IPS-NIHi7 (cell line): ENCODE measurements around the gene ACVR1.
"Not testable (repeated sequence)": the region's sequence is repeated elsewhere in the genome, so short reads cannot be mapped to it uniquely, and the experiment has no call there.

ENCODE experiments used
- DNase-seq: peaks from one replicate; pipeline ENCODE4 v3.0.0; 2012; ENCODE audit warnings: mixed read lengths; ENCODE audit errors: extremely low spot score

ACVR1 gene

GRCh38 chr2:157720504-157720903, 155.6 kb downstream of the ACVR1 start:
- DNase-seq, result no peak

GRCh38 chr2:157704653-157705052, 171.5 kb downstream of the ACVR1 start:
- not testable (repeated sequence) for DNase-seq

DNA sequence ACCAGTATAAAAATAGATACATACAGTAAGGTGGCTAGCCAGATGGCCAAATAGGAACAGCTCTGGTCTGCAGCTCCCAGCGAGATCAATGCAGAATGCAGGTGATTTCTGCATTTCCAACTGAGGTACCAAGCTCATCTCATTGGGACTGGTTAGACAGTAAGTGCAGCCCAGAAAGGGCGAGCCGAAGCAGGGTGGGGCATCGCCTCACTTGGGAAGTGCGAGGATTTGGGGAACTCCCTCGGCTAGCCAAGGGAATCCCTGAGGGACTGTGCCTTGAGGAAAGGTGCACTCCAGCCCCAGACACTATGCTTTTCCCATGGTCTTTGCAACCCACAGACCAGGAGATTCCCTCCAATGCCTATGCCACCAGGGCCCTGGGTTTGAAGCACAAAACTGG, 172.0 kb downstream of the ACVR1 start:
- not testable (repeated sequence) for DNase-seq

DNA sequence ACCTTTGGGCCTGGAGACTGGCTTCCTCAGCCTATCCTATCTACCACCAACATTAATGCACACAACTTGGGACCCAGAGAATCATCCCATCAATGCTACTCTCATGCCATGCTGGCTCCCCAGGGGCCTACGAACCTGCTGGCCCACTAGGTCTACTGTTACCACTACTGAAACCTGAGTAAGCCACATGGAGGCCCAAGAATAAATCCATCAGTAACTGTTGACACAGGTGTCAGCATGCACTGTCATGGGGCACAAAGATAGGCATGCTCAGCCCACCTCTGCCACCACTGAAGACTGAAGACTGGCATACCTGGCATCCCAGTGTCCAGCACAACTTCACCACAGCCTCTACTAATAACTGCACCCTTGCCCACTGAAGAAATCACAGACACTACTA, 176.3 kb downstream of the ACVR1 start:
- DNase-seq, result no peak

- DNase-seq, result no peak
Measured at GRCh38 chr2:157699009-157699408, 177.1 kb downstream of the ACVR1 start.

GRCh38 chr2:157698430-157698829, 177.7 kb downstream of the ACVR1 start:
- DNase-seq, result no peak

- DNase-seq, result no peak
Measured at GRCh38 chr2:157696036-157696435, 180.1 kb downstream of the ACVR1 start.

- DNase-seq, result no peak
Measured at GRCh38 chr2:157692768-157693167, 183.4 kb downstream of the ACVR1 start.

DNA sequence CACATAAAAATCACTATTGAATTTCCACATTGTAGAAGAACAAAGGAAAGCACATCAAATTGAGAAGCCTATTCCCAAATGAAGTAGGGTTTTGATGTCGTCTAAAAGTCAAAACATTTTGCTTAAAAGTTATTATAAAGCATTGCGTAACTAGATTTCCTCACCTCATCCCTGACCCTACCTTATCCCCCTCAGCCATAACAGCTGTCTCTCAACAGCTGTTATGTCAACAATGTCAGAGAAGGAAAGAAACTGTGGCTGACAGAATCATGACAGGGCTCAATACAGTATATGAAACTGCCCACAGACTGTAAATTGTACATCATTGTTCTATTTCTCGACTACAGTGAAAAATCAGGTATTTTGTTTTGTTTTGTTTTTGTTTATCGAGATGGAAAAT, 184.4 kb downstream of the ACVR1 start:
- DNase-seq, result no peak

- DNase-seq, result no peak
Measured at GRCh38 chr2:157691131-157691530, 185.0 kb downstream of the ACVR1 start.
